GM19025 (cell line): ENCODE measurements around the gene ONECUT2.
"Not testable (repeated sequence)": the region's sequence is repeated elsewhere in the genome, so short reads cannot be mapped to it uniquely, and the experiment has no call there.

ENCODE experiments used
- ATAC-seq: cut with Tn5 transposase; IDR thresholded peaks from one replicate; pipeline ENCODE4 v1.9.1; 2021; ENCODE audit warnings: mild to moderate bottlenecking, low read depth, moderate library complexity; ENCODE audit not compliant: unreplicated experiment

The ONECUT2 gene

GRCh38 chr18:57434536-57435494 is at the start of gene ONECUT2:
TSS of gene ONECUT2 (plus strand) at chr18:57435374. CDS start at chr18:57435717, 343 bp downstream.
- peak; percentile 67 for ATAC-seq

- no peak for ATAC-seq
These were observed 45.9 kb upstream of the ONECUT2 start for GRCh38 chr18:57389271-57389670.

GRCh38 chr18:57390044-57390443 is 45.1 kb upstream of the ONECUT2 start:
- ATAC-seq, result no peak

GRCh38 chr18:57394749-57395148 is 40.4 kb upstream of the ONECUT2 start:
- ATAC-seq, result not testable (repeated sequence)

GRCh38 chr18:57396831-57397230 is 38.3 kb upstream of the ONECUT2 start:
- ATAC-seq, result not testable (repeated sequence)

- no peak for ATAC-seq
These were observed 37.6 kb upstream of the ONECUT2 start for GRCh38 chr18:57397440-57398132.

GRCh38 chr18:57404345-57404744 is 30.8 kb upstream of the ONECUT2 start:
- no peak for ATAC-seq

GRCh38 chr18:57409650-57410049 is 25.5 kb upstream of the ONECUT2 start:
- ATAC-seq, result no peak

- ATAC-seq, result no peak
These were observed 24.4 kb upstream of the ONECUT2 start for GRCh38 chr18:57410749-57411148.

- ATAC-seq, result no peak
These were observed 18.6 kb upstream of the ONECUT2 start for GRCh38 chr18:57416542-57416941.

GRCh38 chr18:57422313-57422872 is 12.8 kb upstream of the ONECUT2 start:
- ATAC-seq, result no peak

- no peak for ATAC-seq
These were observed 11.4 kb upstream of the ONECUT2 start for GRCh38 chr18:57423821-57424220.

GRCh38 chr18:57425096-57425495 is 10.1 kb upstream of the ONECUT2 start:
- no peak for ATAC-seq

GRCh38 chr18:57426187-57426586 is 9.0 kb upstream of the ONECUT2 start:
- no peak for ATAC-seq

- no peak for ATAC-seq
These were observed 7.6 kb upstream of the ONECUT2 start for GRCh38 chr18:57427429-57428201.

- ATAC-seq, result no peak
These were observed 6.7 kb upstream of the ONECUT2 start for GRCh38 chr18:57428221-57429150.

- ATAC-seq, result no peak
These were observed 5.8 kb upstream of the ONECUT2 start for GRCh38 chr18:57429167-57430078.
